Subcutaneous adipose tissue (tissue), 4 donors: ENCODE results near the gene ATP13A2. TPM values are rescaled to one million over a fixed set of nuclear protein-coding genes. Genes with fewer than 3 reads are reported as not detected.

ENCODE experiments used
- CTCF ChIP-seq: fragments of 450-650 bp; IDR thresholded peaks from one replicate; pipeline ENCODE4 v1.5.1; 2016; ENCODE audit warnings: low read depth, mild to moderate bottlenecking, control low read depth, antibody characterized with exemption, moderate library complexity
- total RNA-seq, 4 donors: library from RNA; depleted of rRNA; stranded (reverse); fragments of >200 nt; gene quantifications; one replicate each; pipeline ENCODE4 v1.1.0, GENCODE V29; 2016

Gene ATP13A2
- total RNA-seq, 4 donors from 2014 or later: 14.8 to 33.0 (median 22.5) TPM

GRCh38 chr1:16956775-16957174, 55.0 kb downstream of the ATP13A2 start:
- TF ChIP-seq CTCF: no peak

DNA sequence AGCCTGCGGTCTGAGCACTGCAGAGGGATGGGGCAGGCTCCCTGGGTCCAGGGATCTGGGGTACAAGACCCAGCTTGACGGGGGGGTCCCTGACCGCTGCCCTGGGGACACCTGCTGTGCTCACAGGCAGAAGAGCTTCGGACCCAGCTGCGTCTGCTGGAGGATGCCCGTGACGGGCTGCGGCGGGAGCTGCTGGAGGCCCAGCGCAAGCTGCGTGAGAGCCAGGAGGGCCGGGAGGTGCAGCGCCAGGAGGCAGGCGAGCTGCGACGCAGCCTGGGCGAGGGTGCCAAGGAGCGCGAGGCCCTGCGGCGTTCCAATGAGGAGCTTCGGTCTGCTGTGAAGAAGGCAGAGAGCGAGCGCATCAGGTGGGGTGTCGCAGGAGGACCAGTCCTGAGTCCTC, 56.5 kb downstream of the ATP13A2 start:
- TF ChIP-seq CTCF: no peak

GRCh38 chr1:16954579-16954978, 57.1 kb downstream of the ATP13A2 start:
- TF ChIP-seq CTCF: no peak

- TF ChIP-seq CTCF: no peak
These were observed 65.1 kb downstream of the ATP13A2 start for GRCh38 chr1:16946646-16947045.

- TF ChIP-seq CTCF: no peak
These were observed 67.7 kb downstream of the ATP13A2 start for GRCh38 chr1:16944038-16944437.

GRCh38 chr1:16938351-16939321, 73.1 kb downstream of the ATP13A2 start:
- no peak for TF ChIP-seq CTCF

Other genes starting within 250 kb of the ATP13A2 start
- under 1 TPM; under 0.01 TPM for gene RNU1-2, start 115.9 kb downstream of the ATP13A2 start, total RNA-seq
- 10 to 100 TPM in 3 of 4 donors, 1 to 10 TPM in 1; 7.7 to 32.4 (median 14.8) TPM for gene CROCC, start 90.0 kb downstream of the ATP13A2 start, total RNA-seq
- gene MFAP2, start 31.3 kb downstream of the ATP13A2 start, total RNA-seq: 10 to 100 TPM in 3 of 4 donors, 1 to 10 TPM in 1; 9.0 to 28.6 (median 15.0) TPM
- gene SDHB, start 42.1 kb upstream of the ATP13A2 start, total RNA-seq: 100 to 1,000 TPM; 105 to 138 (median 121) TPM
- 1 to 10 TPM in 1 of 4 donors, under 1 TPM in 3; 0.19 to 2.9 (median 0.60) TPM for gene PADI2, start 107.5 kb upstream of the ATP13A2 start, total RNA-seq
- gene PADI1, start 193.2 kb upstream of the ATP13A2 start, total RNA-seq: not detected
- not detected for gene PADI3, start 237.2 kb upstream of the ATP13A2 start, total RNA-seq